Fibroblast of skin of right quadriceps (primary cell): ENCODE measurements around the gene LDB3.
A peak's percentile ranks its signal among the peaks of the same experiment; 100 is the strongest.
"Not testable (repeated sequence)": the region's sequence is repeated elsewhere in the genome, so short reads cannot be mapped to it uniquely, and the experiment has no call there.

Experiments
- DNase-seq: peaks from one replicate; pipeline ENCODE4 v3.0.0-alpha.2; 2013

The LDB3 gene

GRCh38 chr10:86708783-86709380 is 40.6 kb downstream of the LDB3 start:
- DNase-seq, result no peak

DNA sequence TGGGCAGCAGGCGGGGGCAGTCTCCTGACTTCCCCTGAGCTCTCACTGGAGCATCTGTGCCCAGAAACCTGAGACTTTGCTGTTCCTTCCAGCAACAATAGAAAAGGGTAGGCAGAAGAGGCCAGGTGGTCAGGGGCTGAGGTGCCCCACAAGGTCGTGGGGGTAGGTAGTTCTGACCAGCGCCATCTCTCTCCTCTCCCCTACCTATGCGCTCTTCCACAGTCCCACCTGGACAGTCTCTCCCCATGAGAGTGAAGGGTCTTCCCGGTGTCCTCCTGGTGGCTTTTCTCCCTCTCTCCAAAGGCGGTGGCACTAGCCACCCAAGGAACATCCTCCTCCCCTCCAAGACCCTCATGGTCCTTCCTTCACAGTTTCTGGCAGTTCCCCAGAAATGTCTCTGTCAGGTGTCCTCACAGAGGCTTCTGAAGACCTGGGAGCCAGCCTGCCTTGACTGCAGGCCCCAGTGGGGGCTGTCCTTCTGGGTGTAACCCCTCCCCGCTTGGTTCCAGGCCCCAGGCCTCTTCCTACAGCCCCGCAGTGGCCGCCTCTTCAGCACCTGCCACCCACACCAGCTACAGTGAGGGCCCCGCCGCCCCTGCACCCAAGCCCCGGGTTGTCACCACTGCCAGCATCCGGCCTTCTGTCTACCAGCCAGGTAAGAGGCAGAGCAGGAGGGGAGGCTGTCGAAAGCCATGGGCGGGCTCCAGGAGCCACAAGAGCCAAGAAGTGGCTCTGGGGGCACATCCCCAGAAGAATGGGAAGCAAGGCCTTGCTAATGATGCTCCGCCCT is 41.3 kb downstream of the LDB3 start:
- DNase-seq, result no peak

DNA sequence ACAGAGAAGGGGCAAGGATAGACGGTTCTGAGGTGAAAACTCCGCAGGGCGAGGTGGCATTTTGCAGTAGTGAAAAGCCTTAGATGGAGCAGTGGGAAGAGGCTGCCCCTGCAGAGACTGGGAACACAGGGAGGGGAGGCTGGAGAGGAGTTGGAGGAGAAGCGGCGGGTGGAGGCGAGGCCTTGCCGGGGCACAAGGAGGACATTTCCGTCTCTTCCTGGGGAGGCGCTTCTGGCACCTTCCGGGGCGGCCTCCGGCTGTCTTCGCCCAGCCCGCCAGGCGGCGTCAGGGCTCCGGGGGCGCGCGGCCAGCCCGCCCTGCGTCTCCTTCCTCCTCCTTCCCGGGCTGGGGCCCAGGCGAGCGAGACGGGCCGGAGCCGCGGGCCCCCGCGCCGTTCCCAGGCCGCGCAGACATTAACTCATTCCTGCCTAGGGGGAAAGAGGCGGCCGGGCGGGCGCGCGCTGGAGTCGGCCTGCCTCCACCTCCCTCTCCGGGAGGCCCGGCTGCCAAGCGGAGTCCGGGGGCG is 42.7 kb downstream of the LDB3 start:
- peak; percentile 93 for DNase-seq

- peak; percentile 52 for DNase-seq
Measured at GRCh38 chr10:86711513-86712316, 43.4 kb downstream of the LDB3 start.

DNA sequence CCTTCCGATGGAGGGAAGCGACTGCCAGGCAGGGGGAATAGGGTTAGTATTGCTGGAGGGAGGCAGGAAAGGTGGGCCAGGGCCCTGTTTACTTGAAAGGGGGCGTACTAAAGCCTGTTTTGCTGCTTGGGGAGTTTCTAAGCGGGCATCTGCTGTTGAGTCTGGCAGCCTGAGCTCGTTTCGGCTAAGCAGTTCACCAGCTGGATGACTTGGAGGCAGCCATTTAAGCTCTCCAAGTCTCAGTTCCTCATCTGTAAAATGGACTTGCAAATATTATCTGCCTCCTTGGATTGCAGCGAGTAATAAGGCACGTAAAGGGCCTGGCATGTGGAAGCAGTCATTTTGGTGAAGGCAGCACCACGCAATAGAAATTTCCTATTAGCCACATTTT is 44.0 kb downstream of the LDB3 start:
- no peak for DNase-seq

- no peak for DNase-seq
Measured at GRCh38 chr10:86715156-86715795, 47.0 kb downstream of the LDB3 start.

- DNase-seq, result no peak
Measured at GRCh38 chr10:86715836-86716235, 47.5 kb downstream of the LDB3 start.

DNA sequence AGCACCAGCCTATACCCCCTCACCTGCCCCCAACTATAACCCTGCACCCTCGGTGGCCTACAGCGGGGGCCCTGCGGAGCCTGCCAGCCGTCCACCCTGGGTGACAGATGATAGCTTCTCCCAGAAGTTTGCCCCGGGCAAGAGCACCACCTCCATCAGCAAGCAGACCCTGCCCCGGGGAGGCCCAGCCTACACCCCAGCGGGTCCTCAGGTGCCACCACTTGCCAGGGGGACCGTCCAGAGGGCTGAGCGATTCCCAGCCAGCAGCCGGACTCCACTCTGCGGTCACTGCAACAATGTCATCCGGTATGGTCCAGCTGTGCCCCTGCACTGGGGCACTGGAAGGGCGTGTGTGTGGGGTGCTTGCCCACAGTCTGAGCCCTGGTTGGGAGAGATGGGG is 48.2 kb downstream of the LDB3 start:
- DNase-seq, result no peak

DNA sequence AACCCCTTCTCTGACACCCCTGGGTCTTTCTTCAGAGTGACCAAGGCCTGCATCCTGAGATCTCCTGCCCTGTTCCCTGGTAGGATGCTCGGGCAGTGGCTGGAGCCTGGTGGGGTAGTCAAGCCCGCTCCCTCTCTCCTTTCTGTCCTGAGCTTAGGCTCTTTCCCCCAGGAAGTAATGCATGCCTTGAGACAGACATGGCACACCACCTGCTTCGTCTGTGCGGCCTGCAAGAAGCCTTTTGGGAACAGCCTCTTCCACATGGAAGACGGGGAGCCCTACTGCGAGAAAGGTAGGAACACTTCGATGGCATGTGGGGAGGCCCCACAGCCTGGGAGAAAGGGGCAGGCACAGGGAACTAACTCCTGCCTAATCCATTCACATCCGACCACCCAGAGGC is 50.2 kb downstream of the LDB3 start:
- no peak for DNase-seq

GRCh38 chr10:86721232-86721631 is 52.9 kb downstream of the LDB3 start:
- DNase-seq, result no peak

GRCh38 chr10:86723009-86723408 is 54.7 kb downstream of the LDB3 start:
- no peak for DNase-seq

- no peak for DNase-seq
Measured at GRCh38 chr10:86724445-86724844, 56.1 kb downstream of the LDB3 start.

GRCh38 chr10:86725980-86726676 is 57.8 kb downstream of the LDB3 start:
- DNase-seq, result no peak

- DNase-seq, result no peak
Measured at GRCh38 chr10:86726677-86726999, 58.3 kb downstream of the LDB3 start.

DNA sequence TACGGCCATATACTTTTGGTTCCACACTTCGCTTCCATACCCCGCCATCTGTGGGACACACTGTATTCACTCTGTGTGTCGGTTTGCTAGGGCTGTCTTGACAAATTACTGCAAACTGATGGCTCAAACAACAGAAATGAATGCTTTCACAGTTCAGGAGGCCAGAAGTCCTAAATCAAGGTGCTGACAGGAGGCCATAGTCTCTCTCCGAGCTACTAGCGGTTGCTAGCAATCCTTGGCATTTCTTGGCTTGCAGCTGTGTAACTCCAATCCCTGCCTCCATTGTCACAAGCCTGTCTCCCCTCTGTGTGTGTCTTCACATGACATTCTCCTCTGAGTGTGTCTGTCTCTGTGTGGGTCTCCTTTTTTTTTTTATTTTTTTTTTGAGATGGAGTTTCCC is 59.2 kb downstream of the LDB3 start:
- DNase-seq, result peak; percentile 50

DNA sequence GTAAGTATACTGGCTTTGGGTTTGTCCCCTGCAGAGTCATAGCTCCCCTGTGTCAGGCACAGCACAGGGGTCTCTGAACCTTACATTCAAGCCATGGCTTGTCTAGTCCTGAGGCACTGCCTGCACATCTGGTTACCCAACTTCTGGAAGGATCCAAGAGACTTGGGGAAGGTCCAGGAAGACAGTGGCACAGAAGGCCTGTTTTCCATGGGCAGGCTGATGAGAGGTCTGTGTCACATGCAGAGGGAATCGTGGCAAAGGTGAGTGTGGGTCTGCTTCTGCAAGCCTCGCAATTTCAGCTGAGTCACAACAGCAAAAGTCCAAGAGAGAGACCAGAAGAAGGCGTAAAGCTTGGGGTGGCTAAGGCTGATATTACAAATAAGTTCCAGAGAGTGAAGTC is 59.7 kb downstream of the LDB3 start:
- DNase-seq, result no peak

DNA sequence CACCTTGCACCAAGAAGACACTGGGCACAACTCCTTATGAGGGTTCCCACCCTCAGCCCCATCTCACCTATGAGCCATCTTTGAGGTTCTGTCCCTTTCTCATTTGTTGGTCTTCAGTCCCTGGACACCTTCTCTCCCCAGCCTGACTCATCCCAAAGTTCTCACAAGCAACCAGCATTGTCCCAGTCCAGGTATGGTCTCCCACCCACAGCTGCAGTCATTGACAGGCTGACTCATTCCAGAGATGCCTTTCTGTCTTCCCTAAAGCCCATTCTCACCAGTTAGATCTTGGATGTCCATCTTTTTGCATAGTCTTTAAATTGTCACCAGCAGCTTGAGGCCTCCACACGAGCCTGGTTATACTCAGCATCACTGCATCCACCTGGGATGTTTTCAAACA is 61.4 kb downstream of the LDB3 start:
- DNase-seq, result no peak

DNA sequence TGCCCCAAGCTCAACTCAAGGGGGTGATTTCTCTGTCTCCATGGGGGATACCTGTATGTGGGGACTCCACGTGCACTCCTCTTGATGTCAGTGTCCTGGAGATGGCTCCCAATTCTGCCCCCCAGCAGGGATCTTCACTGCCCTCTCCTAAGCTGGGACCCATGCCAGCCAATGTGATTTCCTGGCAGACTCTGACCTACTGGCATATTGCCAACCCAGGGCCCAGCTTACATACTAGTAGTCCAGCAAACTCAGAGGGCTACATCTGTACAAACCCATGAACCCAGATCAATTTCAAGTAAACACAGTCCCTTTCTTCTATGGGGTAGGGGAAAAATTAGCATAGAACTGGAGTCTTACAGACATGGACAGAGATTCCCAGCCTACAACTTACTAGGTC is 61.9 kb downstream of the LDB3 start:
- no peak for DNase-seq

DNA sequence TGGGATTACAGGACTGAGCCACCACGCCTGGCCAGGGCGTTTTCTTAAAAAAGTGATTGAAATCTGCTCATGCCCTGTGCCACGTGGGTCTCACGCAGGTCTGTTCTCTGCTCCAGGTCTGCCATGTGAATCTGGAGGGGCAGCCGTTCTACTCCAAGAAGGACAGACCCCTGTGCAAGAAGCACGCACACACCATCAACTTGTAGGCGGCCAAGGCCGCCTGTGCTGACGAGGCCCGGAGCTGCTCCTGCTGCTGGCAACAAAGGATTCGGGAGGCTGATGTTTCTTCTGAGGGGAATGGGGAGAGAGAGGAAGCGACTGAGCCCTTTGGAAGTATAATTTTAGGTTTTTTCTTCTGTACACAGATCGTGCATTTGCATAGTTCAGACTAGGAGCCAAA is 64.5 kb downstream of the LDB3 start:
- no peak for DNase-seq

DNA sequence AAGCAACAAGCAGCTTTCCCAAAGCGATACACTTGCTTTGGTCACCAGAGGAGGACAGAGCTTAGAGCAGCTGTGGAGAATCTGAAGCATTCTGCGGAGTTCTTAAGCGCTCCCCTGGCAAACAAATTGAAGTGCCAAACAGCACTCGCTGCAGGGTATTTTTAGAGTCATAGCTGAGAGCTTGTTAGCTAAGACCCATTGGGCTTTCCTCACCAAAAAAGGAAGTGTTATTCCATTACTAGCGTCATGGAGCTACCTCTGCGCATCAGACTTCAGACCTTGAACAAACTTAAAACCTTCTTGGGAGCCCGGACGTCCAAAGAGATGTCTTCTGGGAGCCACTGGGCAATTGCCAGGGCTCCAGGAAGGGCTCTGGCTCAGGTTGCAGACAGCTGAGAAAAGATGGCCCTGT is 65.0 kb downstream of the LDB3 start:
- no peak for DNase-seq

DNA sequence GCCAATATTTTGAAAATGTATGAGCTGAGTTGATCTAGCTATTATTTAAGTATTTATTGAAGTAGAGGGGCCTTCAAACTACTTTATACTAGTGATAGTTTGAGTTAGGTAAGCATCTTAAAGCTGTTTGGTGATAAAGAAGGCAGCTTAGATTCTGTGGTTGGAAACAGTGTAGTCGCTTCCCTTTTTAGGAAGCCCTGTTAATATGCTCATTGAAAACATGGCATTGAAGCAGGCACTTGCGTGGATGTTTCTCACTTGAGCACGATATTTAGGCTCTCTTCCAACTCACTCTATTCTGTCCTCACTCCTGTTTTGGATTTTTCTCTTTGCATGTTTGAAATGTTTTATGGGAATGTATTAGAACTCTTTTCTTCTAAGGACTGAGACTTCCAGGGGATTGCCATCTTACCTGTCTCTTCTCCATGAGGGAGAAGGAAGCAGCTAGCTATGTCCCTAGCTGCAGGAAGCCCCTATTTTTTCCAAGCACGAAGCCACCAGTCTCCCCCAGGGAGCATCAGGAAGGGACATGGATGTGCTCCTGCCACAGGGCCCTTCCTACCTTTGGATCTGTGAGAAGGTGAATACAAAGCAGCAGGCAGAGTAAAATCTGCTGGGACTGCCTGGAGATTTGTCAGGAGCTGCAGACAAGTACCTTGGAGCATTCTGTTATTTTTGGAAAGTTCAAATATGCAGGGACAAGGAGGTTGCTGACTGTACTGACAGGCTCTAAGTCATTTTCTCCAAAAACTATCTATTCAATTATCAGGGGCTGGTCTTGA is 66.1 kb downstream of the LDB3 start:
- DNase-seq, result no peak

DNA sequence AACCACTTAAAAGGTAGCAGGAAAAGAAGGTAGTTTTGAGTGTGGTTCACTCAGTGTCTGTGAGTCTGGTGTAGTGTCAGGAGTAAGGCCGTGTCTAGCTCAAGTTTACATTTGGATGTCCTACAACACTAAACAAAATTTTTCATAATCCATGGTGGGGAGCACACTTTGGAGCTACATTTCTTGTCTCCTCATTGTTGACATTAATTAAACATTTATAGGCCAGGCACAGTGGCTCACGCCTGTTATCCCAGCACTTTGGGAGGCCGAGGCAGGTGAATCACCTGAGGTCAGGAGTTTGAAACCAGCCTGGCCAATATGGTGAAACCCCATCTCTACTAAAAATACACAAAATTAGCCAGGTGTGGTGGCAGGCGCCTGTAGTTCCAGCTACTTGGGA is 67.0 kb downstream of the LDB3 start:
- not testable (repeated sequence) for DNase-seq
